Measurements from ENCODE around the gene IMMP2L.

Gene IMMP2L

DNA sequence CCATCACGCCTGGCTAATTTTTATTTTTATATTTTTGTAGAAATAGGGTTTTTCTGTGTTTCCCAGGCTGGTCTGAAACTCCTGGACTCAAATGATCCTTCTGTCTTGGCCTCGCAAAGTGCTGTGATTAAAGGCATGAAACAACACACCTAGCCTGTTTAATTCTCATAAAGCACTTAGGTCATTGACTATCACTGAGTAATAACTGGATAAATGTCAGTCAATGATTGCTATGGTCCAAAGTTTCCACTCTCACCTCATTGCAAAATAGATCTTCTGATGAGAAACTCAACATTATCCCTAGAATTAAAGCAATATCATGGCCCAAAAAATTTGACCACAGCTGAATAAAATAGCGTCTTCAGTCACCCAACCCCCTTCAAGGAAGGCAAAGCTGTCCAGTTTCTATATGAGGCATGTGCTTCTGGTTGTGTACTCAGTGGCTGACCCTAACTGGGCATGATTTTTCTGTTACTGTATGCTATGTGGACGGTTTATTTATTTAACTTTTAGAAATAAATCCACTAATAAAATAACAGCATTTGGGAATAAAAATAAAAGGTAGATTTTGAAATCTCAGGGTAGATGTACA is 557.9 kb downstream of the IMMP2L start:
- no peak for TF ChIP-seq REST (IDR thresholded peaks at IDR 0.05; ENCODE audit: insufficient read depth in 1 of 2, low read depth in 2 of 2, low read length in 2 of 2)
- TF ChIP-seq POLR2AphosphoS5 (IDR thresholded peaks at IDR 0.05; ENCODE audit: low read depth, low read length), result no peak
- no peak for TF ChIP-seq SIN3A (IDR thresholded peaks at IDR 0.05; ENCODE audit: borderline replicate concordance, insufficient read depth, low read length)
- no peak for TF ChIP-seq FOXP2 (optimal IDR thresholded peaks at IDR 0.05; ENCODE audit: borderline replicate concordance, extremely low read depth, extremely low read length, insufficient read depth)
- no peak for TF ChIP-seq TAF1 (IDR thresholded peaks at IDR 0.05; ENCODE audit: borderline replicate concordance, insufficient read depth, low read length)

DNA sequence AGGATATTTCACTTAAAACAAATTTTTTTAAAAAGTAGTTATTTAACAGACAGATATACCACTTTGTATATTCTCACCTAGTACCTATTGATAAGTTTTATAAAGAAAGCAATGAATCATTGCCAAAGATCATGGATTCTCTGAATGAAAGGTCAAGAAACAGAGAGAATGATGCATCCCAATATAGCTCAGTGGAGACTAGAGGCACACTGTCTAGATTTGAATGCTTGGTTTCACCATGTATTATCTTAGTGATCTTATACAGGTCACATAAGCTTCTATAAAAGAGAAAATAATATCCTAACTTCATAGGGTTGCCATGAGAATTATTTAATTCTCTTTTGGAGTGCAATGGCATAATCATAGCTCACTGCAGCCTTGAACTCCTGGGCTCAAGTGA is 558.4 kb downstream of the IMMP2L start:
- TF ChIP-seq POLR2AphosphoS5 (IDR thresholded peaks at IDR 0.05; ENCODE audit: low read depth, low read length), result no peak
- no peak for TF ChIP-seq TAF1 (IDR thresholded peaks at IDR 0.05; ENCODE audit: borderline replicate concordance, insufficient read depth, low read length)
- TF ChIP-seq SIN3A (IDR thresholded peaks at IDR 0.05; ENCODE audit: borderline replicate concordance, insufficient read depth, low read length), result no peak

- TF ChIP-seq TAF1 (IDR thresholded peaks at IDR 0.05; ENCODE audit: borderline replicate concordance, insufficient read depth, low read length) (no peak), REST (IDR thresholded peaks at IDR 0.05; ENCODE audit: insufficient read depth in 1 of 2, low read depth in 2 of 2, low read length in 2 of 2) (no peak), SIN3A (IDR thresholded peaks at IDR 0.05; ENCODE audit: borderline replicate concordance, insufficient read depth, low read length) (no peak), FOXP2 (optimal IDR thresholded peaks at IDR 0.05; ENCODE audit: borderline replicate concordance, extremely low read depth, extremely low read length, insufficient read depth) (no peak), POLR2AphosphoS5 (IDR thresholded peaks at IDR 0.05; ENCODE audit: low read depth, low read length) (no peak)
Observed at GRCh38 chr7:110994028-110994967, 568.0 kb downstream of the IMMP2L start.

GRCh38 chr7:110988890-110989501 is 573.3 kb downstream of the IMMP2L start:
- TF ChIP-seq SIN3A (IDR thresholded peaks at IDR 0.05; ENCODE audit: borderline replicate concordance, insufficient read depth, low read length) (no peak), REST (IDR thresholded peaks at IDR 0.05; ENCODE audit: insufficient read depth in 1 of 2, low read depth in 2 of 2, low read length in 2 of 2) (no peak), POLR2AphosphoS5 (IDR thresholded peaks at IDR 0.05; ENCODE audit: low read depth, low read length) (no peak), TAF1 (IDR thresholded peaks at IDR 0.05; ENCODE audit: borderline replicate concordance, insufficient read depth, low read length) (no peak), FOXP2 (optimal IDR thresholded peaks at IDR 0.05; ENCODE audit: borderline replicate concordance, extremely low read depth, extremely low read length, insufficient read depth) (no peak)

GRCh38 chr7:110988348-110988747 is 573.9 kb downstream of the IMMP2L start:
- no peak for TF ChIP-seq TAF1 (IDR thresholded peaks at IDR 0.05; ENCODE audit: borderline replicate concordance, insufficient read depth, low read length)
- TF ChIP-seq POLR2AphosphoS5 (IDR thresholded peaks at IDR 0.05; ENCODE audit: low read depth, low read length), result no peak
- TF ChIP-seq FOXP2 (optimal IDR thresholded peaks at IDR 0.05; ENCODE audit: borderline replicate concordance, extremely low read depth, extremely low read length, insufficient read depth), result no peak
- TF ChIP-seq SIN3A (IDR thresholded peaks at IDR 0.05; ENCODE audit: borderline replicate concordance, insufficient read depth, low read length), result no peak
- no peak for TF ChIP-seq REST (IDR thresholded peaks at IDR 0.05; ENCODE audit: insufficient read depth in 1 of 2, low read depth in 2 of 2, low read length in 2 of 2)
